ENCODE measurements around the gene CXCL1.
"Not testable (repeated sequence)": the region's sequence is repeated elsewhere in the genome, so short reads cannot be mapped to it uniquely, and the experiment has no call there.

The CXCL1 gene

GRCh38 chr4:73871511-73872310 is 2.5 kb downstream of the CXCL1 start:
- Histone ChIP-seq H3K27ac (peak overlapping the region in 1 of 21 experiments; percentile 19), H3K4me3 (no peak overlapping the region)

GRCh38 chr4:73872316-73873108 is 3.3 kb downstream of the CXCL1 start:
- Histone ChIP-seq H3K4me3 (no peak overlapping the region), H3K27ac (peak overlapping the region in 3 of 21 experiments; percentile 15 to 25 (median 19))

GRCh38 chr4:73874386-73874785 is 5.2 kb downstream of the CXCL1 start:
- peak overlapping the region in 1 of 21 experiments; percentile 15 for H3K27ac ChIP-seq
- H3K4me3 ChIP-seq: no peak overlapping the region

GRCh38 chr4:73875401-73875800 is 6.2 kb downstream of the CXCL1 start:
- Histone ChIP-seq H3K27ac (no peak overlapping the region), H3K4me3 (no peak overlapping the region)

GRCh38 chr4:73883306-73883705 is 14.1 kb downstream of the CXCL1 start:
- no peak overlapping the region for H3K4me3 ChIP-seq
- no peak overlapping the region for H3K27ac ChIP-seq

GRCh38 chr4:73885574-73886267 is 16.5 kb downstream of the CXCL1 start:
- no peak overlapping the region for H3K27ac ChIP-seq
- H3K4me3 ChIP-seq: no peak overlapping the region

- H3K4me3 ChIP-seq: no peak overlapping the region
- no peak overlapping the region for H3K27ac ChIP-seq
These were observed 22.1 kb downstream of the CXCL1 start for GRCh38 chr4:73891326-73891725.

- Histone ChIP-seq H3K27ac (no peak overlapping the region), H3K4me3 (no peak overlapping the region)
These were observed 22.7 kb downstream of the CXCL1 start for GRCh38 chr4:73891739-73892405.

- Histone ChIP-seq H3K4me3 (no peak overlapping the region), H3K27ac (no peak overlapping the region)
These were observed 23.8 kb downstream of the CXCL1 start for GRCh38 chr4:73892966-73893365.

GRCh38 chr4:73894001-73894400 is 24.8 kb downstream of the CXCL1 start:
- Histone ChIP-seq H3K4me3 (no peak overlapping the region), H3K27ac (no peak overlapping the region)

GRCh38 chr4:73895201-73896175 is 26.3 kb downstream of the CXCL1 start:
- Histone ChIP-seq H3K4me3 (no peak overlapping the region), H3K27ac (no peak overlapping the region)

GRCh38 chr4:73896416-73896815 is 27.2 kb downstream of the CXCL1 start:
- Histone ChIP-seq H3K4me3 (no peak overlapping the region), H3K27ac (no peak overlapping the region)

GRCh38 chr4:73897380-73898136 is 28.4 kb downstream of the CXCL1 start:
- Histone ChIP-seq H3K27ac (peak overlapping the region in 1 of 21 experiments; percentile 45), H3K4me3 (no peak overlapping the region)

GRCh38 chr4:73899338-73899737 is 30.1 kb downstream of the CXCL1 start:
- not testable (repeated sequence) for H3K27ac ChIP-seq, H3K4me3 ChIP-seq

- H3K27ac ChIP-seq: no peak overlapping the region
- no peak overlapping the region for H3K4me3 ChIP-seq
These were observed 31.8 kb downstream of the CXCL1 start for GRCh38 chr4:73901031-73901430.

- no peak overlapping the region for H3K27ac ChIP-seq
These were observed 32.9 kb downstream of the CXCL1 start for GRCh38 chr4:73902038-73902637.

GRCh38 chr4:73902817-73903547 is 33.8 kb downstream of the CXCL1 start:
- Histone ChIP-seq H3K4me3 (no peak overlapping the region), H3K27ac (no peak overlapping the region)

More at GRCh38 chr4:73902038-73902637, 32.9 kb downstream of the CXCL1 start:
- H3K4me3 ChIP-seq: no peak overlapping the region

Data from skin epidermis (tissue), 12 donors.